Motor neuron (in vitro differentiated cells): ENCODE measurements around the gene TBCD. TPM values are rescaled to one million over a fixed set of nuclear protein-coding genes. Genes with fewer than 3 reads are reported as not detected.

Source experiments
- ATAC-seq, 8 experiments: fragments of 200-7000 bp; cut with Tn5 transposase; replicated peaks in 6 of 8; 2 replicates each; pipeline ENCODE4 v1.8.0; 2021; ENCODE audit warnings: mild to moderate bottlenecking in 8 of 8, moderate library complexity in 8 of 8
- H3K27ac ChIP-seq, 2 donors: fragments of 250-450 bp; sonication (Bioruptor Pico); 2 replicates each; pipeline ENCODE4 v1.9.0; 2021; ENCODE audit warnings: antibody characterized with exemption in 2 of 2, mild to moderate bottlenecking in 2 of 2, moderate library complexity in 1 of 2
- H3K4me1 ChIP-seq, 2 donors: fragments of 250-450 bp; sonication (Bioruptor Pico); replicated peaks in 1 of 2; 2 replicates each; pipeline ENCODE4 v1.6.1; 2021; ENCODE audit warnings: antibody characterized with exemption in 2 of 2, mild to moderate bottlenecking in 2 of 2, moderate library complexity in 1 of 2
- H3K4me3 ChIP-seq, 5 donors: fragments of 250-450 bp; sonication (Bioruptor Pico); 2 replicates each; pipeline ENCODE4 v1.9.0; 2021; ENCODE audit warnings: antibody characterized with exemption in 5 of 5, mild to moderate bottlenecking in 5 of 5, moderate library complexity in 4 of 5
- WGBS, 10 experiments: fragments of 450-650 bp; shearing (Covaris generic); methylation state at CpG; one replicate each; pipeline ENCODE4 v1.0.0; 2022; 5-methylcytosine and 5-hydroxymethylcytosine counted together
- in situ Hi-C, 9 experiments: fragments of 400-800 bp; cut with MboI; loops; one replicate each; pipeline ENCODE4 v1.15.0; 2021; ENCODE audit warnings: low sequenced_read_pairs in 9 of 9, low pct_unique_long_range_greater_than_20kb in 2 of 9; ENCODE audit not compliant: unreplicated experiment in 9 of 9
- total RNA-seq, 8 experiments: library from RNA; unstranded; fragments of 300-600 nt; gene quantifications; 2 replicates each; pipeline versions ENCODE4 v1.2.3 to v1.2.4, GENCODE V29; 2022

The TBCD gene
- total RNA-seq, 8 experiments from 2014 or later, result 27.2 to 94.3 (median 47.2) TPM

DNA sequence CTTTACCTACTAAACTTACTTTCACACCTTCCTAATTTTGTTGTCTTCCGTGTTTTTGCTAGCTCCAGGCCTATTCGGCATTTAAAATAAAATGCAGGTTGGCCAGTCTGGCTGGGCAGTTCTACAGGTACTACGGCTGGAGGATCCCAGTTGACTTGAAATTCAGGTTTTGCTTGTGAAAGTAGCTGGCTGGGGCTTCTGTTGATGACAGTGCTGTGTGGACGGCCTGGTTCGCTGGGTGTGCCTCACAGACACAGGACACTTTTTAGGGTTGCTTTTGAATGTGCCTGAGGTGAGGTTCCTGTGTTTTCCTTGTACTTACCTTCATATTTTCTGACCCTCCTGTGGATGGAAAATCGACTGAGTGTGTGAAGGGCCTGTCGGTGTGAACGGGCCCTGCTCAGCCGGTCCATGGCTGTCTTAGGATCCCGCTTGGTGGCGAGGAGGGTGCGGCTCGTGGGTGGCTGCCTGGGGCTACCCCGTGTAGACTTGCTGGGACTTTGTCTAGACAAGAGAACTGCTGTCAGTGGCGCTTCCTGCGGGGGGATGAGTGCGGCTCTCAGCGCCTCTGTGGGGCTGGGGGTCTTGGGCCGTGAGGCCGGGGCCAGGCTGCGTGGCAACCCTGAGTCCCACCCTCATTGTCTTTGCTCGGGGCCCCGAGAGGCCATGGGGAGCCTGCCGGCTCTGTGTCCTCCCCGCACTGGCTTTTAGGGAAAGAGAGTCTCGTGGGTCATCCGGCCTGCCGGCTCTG is 106.7 kb downstream of the TBCD start:
- in situ Hi-C loops, result no loop called here
- Histone ChIP-seq H3K4me1 (peaks cover 4% of the 10 kb centered on the region in 2 donors), H3K27ac (no peak overlapping the region), H3K4me3 (no peak overlapping the region)
- no peak for ATAC-seq
- 82 to 100% (median 93%) methylated on average over 1 to 6 of the region's 28 CpGs; no CpG with 5 or more reads in 2 of the 10 experiments for WGBS, 10 experiments

DNA sequence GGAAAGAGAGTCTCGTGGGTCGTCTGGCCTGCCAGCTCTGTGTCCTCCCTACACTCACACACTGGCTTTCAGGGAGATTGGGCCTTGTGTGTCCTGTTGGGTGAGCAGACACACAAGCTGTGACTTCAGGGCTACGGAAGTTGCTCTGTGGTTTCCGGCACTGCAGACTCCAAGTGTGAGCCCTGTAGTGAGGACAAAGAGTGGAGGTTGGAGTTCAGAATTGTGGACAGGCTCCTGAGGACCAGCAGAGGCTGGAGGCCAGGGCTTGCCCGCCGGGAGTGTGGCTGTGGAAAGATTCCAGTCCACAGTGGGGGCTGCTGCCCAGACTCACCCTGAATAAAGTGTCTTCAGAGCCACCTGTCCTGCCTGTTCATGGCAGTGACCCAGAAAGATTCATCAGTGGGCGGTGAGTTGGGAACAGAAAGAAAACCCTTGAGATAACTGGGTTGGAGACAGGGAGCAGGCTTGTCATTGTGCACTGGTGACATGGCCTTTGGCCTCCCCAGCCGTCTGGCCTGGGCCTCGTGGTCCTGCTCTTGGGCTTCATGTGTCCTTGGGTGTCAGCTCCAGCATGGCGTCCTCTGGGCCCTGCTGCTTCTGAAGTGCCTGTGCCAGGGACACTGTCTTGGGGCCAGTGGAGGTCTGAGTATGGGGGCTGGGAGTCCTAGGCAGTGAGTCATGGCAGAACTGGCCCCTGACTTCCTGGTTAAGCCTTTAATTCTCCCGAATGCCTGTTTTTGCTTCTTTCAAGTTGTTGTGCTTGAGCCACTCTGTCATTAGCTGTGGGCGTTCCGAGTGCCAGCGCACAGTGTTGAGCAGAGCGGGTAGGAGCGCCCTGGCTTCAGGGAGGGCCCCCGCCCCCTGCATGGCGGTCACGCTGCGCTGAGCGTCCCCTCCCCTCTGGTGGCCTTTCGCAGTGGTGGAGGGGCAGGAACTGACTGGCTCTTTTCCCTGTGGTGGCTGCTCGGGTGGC is 107.9 kb downstream of the TBCD start:
- Histone ChIP-seq H3K4me1 (peaks cover 13 to 16% of the 10 kb centered on the region in 2 donors), H3K27ac (no peak overlapping the region), H3K4me3 (no peak overlapping the region)
- 50 to 100% (median 84%) methylated on average over 1 to 13 of the region's 23 CpGs; no CpG with 5 or more reads in 4 of the 10 experiments for WGBS, 10 experiments
- ATAC-seq, result peak in 5 of 8 experiments; percentile 20 to 53 (median 50)
- in situ Hi-C loops, result no loop called here

DNA sequence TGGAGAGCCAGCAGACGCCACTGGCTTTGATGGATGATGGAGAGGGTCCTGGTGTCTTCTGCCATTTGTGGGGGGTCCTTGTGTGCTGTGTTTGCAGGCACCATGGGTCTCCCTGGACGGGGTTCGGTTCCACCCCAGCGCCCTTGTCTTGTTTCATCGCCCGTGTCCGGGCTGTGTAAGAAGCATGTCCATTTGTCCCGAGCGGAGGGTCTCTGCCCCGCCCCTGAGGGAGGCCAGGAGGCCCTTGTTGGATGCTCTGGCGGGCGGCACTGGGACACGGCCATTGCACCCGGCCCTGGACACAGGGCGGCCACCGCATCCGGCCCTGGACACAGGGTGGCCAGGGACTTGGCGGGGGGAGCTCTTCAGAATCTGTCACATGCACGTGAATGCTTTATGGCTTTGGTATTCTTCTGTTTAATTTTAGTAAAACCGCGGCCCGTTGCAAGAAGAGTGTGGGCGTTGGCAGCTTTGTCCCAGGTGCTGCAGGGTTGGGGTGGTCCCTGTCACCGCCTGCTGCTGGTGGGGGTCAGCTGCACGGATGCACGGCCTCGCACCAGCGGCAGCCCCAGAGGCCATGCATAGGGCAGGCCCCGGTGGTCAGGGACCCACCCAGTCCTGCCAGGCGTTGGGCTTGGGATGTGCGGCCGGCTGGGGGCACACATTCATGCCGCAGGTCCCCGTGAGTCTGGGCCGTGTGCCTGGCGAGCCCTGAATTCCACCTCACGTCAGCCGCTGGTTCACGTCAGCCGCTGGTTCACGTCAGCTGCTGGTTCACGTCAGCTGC is 108.9 kb downstream of the TBCD start:
- 88 to 95% (median 92%) methylated on average over 3 to 12 of the region's 42 CpGs; no CpG with 5 or more reads in 6 of the 10 experiments for WGBS, 10 experiments
- H3K4me3 ChIP-seq, result no peak overlapping the region
- peaks cover 18 to 27% of the 10 kb centered on the region in 2 donors for H3K4me1 ChIP-seq
- ATAC-seq, result no peak
- in situ Hi-C loops, result no loop called here
- no peak overlapping the region for H3K27ac ChIP-seq

DNA sequence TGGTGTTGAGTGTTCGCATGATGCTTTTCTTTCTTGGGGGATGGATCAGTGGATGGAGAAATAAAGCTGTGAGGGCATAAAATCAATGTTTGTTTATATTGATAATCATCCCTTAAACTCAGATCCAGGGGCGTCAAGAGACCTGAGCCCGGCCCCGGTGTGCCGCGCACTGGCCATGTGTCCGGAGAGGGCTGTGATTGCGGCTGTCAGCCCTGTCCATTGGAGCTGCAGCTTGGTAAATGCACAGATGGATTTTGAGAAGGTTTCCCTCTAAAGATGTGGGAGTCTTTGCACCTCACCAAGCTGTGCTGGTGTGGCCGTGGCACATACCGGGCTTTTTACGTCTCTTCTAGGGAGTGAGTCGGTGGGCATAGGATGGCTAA is 109.5 kb downstream of the TBCD start:
- no peak for ATAC-seq

DNA sequence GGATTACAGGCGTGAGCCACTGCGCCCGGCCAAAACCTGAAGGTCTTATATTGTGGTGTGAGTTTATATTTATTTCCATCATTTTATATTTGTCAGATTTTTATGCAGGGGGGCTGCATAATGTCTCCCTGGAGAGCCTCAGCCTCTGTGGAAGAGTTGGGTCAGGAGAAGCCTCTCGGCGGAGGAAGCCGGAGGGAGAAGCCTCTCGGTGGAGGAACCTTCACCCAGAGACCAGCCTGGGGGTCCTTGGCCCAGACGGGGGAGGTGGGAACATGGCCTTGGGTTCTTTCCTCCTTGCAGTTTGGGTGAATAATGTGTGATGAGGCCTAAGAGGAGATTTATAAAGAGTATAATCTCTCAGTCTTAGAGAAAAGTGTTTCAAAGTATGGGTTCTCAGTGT is 110.3 kb downstream of the TBCD start:
- H3K27ac ChIP-seq, result no peak overlapping the region
- H3K4me3 ChIP-seq, result no peak overlapping the region
- no peak for ATAC-seq
- no CpG with 5 or more reads among the region's 8 CpGs for WGBS, 10 experiments
- in situ Hi-C loops, result no loop called here
- peaks cover 29 to 41% of the 10 kb centered on the region in 2 donors for H3K4me1 ChIP-seq

More for the DNA sequence above, 109.5 kb downstream of the TBCD start:
- in situ Hi-C loops, result no loop called here
- 84 to 100% (median 100%) methylated on average over 1 to 6 of the region's 12 CpGs; no CpG with 5 or more reads in 3 of the 10 experiments for WGBS, 10 experiments
- peaks cover 21 to 32% of the 10 kb centered on the region in 2 donors for H3K4me1 ChIP-seq
- H3K27ac ChIP-seq, result no peak overlapping the region
- no peak overlapping the region for H3K4me3 ChIP-seq

DNA sequence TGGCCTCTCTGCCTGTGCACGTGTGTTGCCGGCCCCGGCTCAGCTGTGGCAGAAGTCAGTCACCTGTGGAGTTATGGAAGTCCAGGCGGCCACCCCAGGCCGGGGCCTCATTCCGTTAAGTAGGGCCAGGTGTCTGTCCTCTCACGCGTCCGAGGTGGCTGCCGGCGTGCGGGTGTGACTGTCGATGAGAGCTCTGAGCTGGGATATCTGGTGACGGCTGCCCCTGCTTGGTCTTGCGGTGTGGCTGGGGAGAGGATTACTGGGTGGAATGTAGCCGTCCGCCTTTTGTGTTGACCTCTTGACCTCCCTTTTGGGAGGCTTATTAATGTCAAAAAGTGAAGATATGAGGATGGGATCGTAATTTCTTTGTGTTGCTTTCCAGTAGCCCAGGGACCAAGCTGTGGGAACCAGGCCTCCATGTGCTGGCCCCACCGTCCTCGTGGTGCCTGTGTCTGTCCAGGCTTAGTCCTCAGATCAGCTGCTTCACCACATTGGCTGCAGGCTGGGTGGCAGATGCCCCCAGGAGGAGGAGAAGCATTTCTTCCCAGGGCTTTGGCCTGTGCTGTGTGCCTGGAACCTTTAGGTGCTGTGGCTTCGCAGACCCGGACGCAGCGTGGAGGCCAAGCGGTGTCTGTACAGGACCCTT is 111.0 kb downstream of the TBCD start:
- Histone ChIP-seq H3K4me3 (no peak overlapping the region), H3K27ac (no peak overlapping the region), H3K4me1 (peaks cover 33 to 42% of the 10 kb centered on the region in 2 donors)
- 75 to 98% (median 88%) methylated on average over 4 to 14 of the region's 25 CpGs; no CpG with 5 or more reads in 4 of the 10 experiments for WGBS, 10 experiments
- no peak for ATAC-seq
- in situ Hi-C loops, result no loop called here

DNA sequence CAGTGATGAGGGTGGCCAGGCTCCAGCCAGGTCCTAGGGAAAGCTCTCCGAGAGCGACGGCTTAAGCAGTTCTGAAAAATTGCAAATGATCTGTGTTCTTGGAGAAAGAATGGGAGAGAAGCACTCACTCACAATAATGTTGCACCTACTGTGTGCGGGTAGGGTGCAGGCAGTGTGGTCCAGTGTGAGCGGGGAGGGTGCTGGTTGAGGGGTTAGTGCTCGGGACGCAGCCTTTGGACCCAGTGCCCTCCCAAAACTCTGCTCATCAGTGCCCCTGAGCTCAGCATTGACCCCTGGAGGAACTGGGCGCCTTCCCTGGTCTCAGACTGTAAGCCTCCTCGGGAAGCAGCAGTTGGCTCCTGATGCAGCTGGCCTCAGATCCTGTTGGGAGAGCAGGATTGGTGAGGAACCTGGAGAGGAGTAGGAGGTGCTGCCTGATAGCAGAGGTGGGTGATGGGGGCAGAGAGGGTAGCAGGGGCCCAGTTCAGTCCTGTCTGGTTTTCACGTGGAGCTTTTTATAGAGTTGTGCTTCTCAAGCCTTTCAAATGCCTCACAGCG is 111.6 kb downstream of the TBCD start:
- Histone ChIP-seq H3K4me1 (peaks cover 33 to 42% of the 10 kb centered on the region in 2 donors), H3K27ac (peak overlapping the region in 1 of 2 donors; percentile 22), H3K4me3 (no peak overlapping the region)
- in situ Hi-C loops, result no loop called here
- ATAC-seq, result peak in 5 of 8 experiments; percentile 0 to 30 (median 6)
- WGBS, 10 experiments, result 14 to 100% (median 81%) methylated on average over 1 to 6 of the region's 11 CpGs; no CpG with 5 or more reads in 2 of the 10 experiments

DNA sequence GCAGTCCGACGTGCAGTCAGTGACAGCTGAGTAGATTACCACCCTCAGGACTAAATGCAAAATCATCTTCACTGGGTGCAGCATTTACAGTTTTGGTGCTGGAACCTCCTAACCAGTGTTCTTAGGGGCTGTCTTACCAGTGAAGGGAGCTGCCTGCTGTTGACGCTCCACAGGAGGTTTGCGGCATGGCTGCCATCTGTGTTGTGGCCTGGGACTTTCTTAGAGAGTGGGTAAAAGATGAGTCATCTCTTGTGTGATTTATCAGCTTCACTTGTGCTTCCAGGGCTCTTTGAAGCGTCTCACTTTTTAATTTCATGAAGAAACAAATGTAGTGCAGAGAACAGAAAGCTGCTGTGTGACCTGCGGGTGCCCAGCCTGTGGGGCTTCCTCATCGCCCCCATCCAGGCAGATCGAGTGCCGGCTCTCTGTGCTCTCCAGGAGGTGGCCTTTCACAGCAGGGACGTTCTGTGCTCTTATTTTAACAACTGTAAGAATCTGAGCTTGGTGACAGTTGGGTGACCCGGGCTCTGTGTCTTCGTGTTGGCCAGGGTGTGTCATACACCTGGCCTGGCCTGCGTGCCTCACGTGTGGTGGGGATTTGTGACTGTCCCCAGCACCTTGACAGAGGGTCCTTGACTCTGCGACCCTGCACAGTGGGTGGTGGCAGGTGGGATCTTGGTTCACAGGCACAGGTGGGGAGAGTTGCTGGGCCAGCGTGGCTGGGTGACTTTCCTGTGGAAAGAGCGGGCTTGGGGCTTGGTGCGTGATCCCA is 112.3 kb downstream of the TBCD start:
- peak; percentile 59 to 82 (median 73) for ATAC-seq
- in situ Hi-C loops, result no loop called here
- 17 to 94% (median 56%) methylated on average over 2 to 13 of the region's 18 CpGs; no CpG with 5 or more reads in 2 of the 10 experiments for WGBS, 10 experiments
- Histone ChIP-seq H3K27ac (peak overlapping the region in 1 of 2 donors; percentile 22), H3K4me1 (peaks cover 33 to 42% of the 10 kb centered on the region in 2 donors), H3K4me3 (no peak overlapping the region)

DNA sequence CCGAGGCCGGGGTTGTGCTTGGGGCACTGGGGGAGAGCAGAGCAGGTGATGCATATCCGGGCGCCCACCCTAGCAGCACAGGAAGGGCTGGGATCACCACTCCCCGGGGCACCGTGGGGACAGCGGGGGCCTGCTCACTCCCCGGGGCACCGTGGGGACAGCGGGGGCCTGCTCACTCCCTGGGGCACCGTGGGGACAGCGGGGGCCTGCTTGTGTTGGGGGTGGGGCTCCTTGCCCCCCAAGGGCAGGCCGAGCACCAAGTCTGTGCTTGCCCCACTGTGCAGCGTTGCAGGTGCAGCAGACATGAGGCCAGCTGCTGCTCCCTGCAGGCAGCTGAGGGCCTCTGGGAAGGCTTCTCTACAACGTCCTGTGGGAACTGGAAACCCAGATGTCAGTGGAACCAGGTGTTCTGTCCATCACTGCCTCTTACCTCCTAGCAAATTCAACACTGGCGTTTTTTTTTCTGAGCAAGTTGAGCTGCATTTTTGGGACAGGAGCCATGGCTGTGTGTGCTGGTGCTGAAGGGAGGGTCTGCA is 112.9 kb downstream of the TBCD start:
- WGBS, 10 experiments, result 94 to 100% methylated on average over 1 to 5 of the region's 16 CpGs; no CpG with 5 or more reads in 8 of the 10 experiments
- H3K27ac ChIP-seq, result peak overlapping the region; percentile 5 to 22
- peaks cover 33 to 40% of the 10 kb centered on the region in 2 donors for H3K4me1 ChIP-seq
- H3K4me3 ChIP-seq, result no peak overlapping the region
- in situ Hi-C loops, result no loop called here
- ATAC-seq, result no peak

DNA sequence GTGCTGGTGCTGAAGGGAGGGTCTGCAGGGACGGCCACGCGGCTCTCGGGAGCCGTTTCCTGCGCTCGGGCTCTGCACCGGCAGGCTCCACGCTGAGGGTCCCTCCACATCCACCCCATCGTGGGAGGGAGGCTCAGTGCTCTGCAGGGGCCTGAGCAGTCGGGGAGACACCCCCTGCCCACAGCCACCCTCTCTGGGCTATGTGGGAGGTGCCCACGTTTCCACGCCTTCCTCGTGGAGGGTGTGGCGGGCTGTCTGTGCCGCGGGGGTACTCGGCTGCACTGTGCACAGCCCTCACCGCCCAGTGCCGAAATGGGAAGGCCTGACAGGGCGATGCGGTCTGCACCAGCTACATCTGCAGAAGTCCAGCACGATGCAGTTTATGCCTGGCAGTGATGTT is 113.4 kb downstream of the TBCD start:
- Histone ChIP-seq H3K4me1 (peaks cover 33 to 40% of the 10 kb centered on the region in 2 donors), H3K4me3 (no peak overlapping the region), H3K27ac (peak overlapping the region in 1 of 2 donors; percentile 5)
- 80 to 100% (median 85%) methylated on average over 1 to 10 of the region's 23 CpGs; no CpG with 5 or more reads in 5 of the 10 experiments for WGBS, 10 experiments
- no peak for ATAC-seq
- in situ Hi-C loops, result no loop called here

DNA sequence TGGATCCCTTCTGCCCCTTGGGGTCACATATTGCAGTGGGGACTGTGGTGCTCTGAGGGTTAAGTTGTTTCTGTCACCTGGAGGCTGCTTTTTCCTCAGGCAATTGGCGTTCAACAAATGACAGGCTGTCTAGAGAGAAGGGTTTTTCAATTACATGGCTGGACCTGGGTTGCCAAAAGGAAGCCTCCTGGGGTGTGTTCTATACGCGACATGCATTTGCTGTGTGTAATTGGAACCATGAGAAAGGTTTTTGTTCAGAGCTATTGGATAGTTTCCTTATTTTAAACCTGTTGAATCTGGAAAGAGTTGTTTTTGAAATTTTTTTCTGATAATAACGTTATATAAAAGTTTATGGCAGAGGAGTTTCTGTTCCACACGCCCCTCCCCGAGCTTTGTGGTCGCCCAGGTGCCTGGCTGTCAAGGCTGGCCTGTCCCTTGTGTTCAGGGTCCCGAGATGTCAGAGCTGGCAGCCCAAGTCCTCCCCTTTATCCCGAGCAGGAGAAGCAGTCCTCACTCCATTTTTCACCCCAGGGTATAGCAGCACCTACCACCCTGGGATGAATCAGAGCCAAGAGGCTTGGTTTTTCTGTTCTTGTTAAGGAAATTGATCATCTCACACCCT is 114.0 kb downstream of the TBCD start:
- in situ Hi-C loops, result no loop called here
- Histone ChIP-seq H3K27ac (peak overlapping the region in 1 of 2 donors; percentile 71), H3K4me3 (no peak overlapping the region), H3K4me1 (peaks cover 33 to 40% of the 10 kb centered on the region in 2 donors)
- WGBS, 10 experiments, result 60 to 100% (median 78%) methylated on average over 2 to 7 of the region's 9 CpGs; no CpG with 5 or more reads in 1 of the 10 experiments
- ATAC-seq, result no peak
